ENCODE measurements around the gene ESRRA. TPM values are rescaled to one million over a fixed set of nuclear protein-coding genes. Genes with fewer than 3 reads are reported as not detected.
A peak's percentile ranks its signal among the peaks of the same experiment; 100 is the strongest.

ESRRA gene
- total RNA-seq, 5 donors from 2014 or later (not counting 1 experiment from before 2014, with no cell fraction given): 20.2 to 43.1 (median 39.7) TPM

DNA sequence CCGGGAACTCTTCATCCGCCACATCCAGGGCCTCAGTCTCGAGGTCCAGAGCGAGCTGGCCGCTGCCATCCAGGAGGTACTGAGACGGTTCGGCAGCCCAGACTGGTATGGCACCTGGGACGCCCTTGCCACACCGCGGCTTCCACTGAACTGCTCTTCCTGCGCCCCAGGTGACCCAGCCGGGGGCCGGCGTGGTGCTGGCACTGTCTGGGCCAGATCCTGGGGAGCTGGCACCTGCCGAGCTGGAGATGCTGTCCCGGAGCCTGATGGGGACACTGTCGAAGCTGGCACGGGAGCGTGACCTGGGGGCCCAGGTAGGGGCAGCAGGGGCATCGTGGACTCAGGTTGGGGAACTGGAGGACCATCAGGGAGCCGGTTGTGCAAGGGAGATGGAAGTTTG, 36.1 kb downstream of the ESRRA start:
- Mint-ChIP-seq H3K4me1 (peaks cover 37 to 48% (median 46%) of the 10 kb centered on the region in 3 donors), H3K36me3 (peaks cover 25% of the 10 kb centered on the region), H3K27ac (peak overlapping the region in 1 of 2 donors; percentile 44), H3K9me3 (no peaks in the 10 kb centered on the region), H3K27me3 (no peaks in the 10 kb centered on the region), H3K4me3 (peak overlapping the region; percentile 82 to 92 (median 83))
- H3K9me3 ChIP-seq: no peaks in the 10 kb centered on the region
- ATAC-seq (replicated peaks in 1 of 4) (no peak), DNase-seq (no peak)
- no peak overlapping the region for H3K4me3 ChIP-seq (ENCODE audit: control insufficient read depth in 1 of 2, extremely low read depth in 1 of 2, low read length in 1 of 2)
- CTCF ChIA-PET: interaction anchor here in 1 of 2 donors (1.3 kb wide), 1 partner anchor 24 kb away, joined by 5 read pairs; the partner anchor contains the start of genes PRDX5 and TRMT112
- H3K27me3 ChIP-seq (replicated peaks in 1 of 2; ENCODE audit: control insufficient read depth in 2 of 2, extremely low read depth in 1 of 2, insufficient read depth in 2 of 2, low read length in 1 of 2): no peaks in the 10 kb centered on the region
- POLR2A ChIA-PET: interaction anchor here in 1 of 2 donors (1.9 kb wide), 1 partner anchor 24 kb away, joined by 4 read pairs; the partner anchor contains the start of genes PRDX5 and TRMT112
- WGBS (ENCODE audit: insufficient coverage): 90% methylated on average over 18 of the region's 21 CpGs
- no peak overlapping the region for H3K27ac ChIP-seq (ENCODE audit: low read length)
- H3K4me1 ChIP-seq (ENCODE audit: control insufficient read depth in 1 of 2, extremely low read depth in 1 of 2, insufficient read depth in 2 of 2, low read length in 2 of 2): peaks cover 14 to 58% of the 10 kb centered on the region in 2 experiments
- H3K36me3 ChIP-seq (ENCODE audit: control insufficient read depth in 2 of 2, extremely low read depth in 1 of 2, insufficient read depth in 1 of 2, low read length in 1 of 2): peaks cover 11 to 53% of the 10 kb centered on the region in 2 donors

DNA sequence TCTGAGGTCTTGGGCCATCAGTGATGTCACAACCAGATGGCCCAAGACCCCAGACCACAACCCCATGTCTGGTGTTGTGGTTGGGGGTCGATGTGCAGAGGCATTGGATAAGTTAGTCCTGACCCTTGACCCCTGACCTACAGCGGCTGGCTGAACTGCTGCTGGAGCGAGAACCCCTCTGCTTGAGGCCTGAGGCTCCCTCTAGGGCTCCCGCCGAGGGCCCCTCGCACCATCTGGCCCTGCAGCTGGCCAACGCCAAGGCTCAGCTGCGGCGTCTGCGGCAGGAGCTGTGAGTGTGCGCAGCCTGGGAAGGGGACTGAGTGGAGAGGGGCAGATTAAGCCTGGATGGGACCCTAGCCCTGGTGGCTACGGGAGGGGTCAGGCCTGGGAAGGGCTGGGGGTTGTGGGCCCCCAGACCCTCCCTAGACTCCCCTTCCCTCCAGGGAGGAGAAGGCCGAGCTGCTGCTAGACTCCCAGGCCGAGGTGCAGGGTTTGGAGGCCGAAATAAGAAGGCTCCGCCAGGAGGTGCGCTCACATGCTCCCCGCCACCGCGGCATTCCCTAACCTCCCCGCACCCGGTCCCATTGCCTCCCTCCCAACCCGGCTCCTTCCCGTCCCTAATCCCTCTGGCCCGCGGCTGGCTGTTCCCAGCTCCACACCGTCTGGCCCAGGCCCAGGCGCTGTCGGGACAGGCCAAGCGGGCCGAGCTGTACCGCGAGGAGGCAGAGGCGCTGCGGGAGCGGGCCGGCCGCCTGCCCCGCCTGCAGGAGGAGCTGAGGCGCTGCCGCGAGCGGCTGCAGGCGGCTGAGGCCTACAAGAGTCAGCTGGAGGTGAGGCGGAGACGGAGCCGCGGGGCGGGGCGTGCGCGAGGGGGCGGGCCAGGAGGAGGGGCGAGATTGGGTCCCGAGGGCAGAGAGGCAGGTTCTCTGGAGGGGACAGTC, 36.8 kb downstream of the ESRRA start:
- H3K4me1 Mint-ChIP-seq: peaks cover 37 to 48% (median 44%) of the 10 kb centered on the region in 3 donors
- H3K36me3 ChIP-seq (ENCODE audit: control insufficient read depth in 2 of 2, extremely low read depth in 1 of 2, insufficient read depth in 1 of 2, low read length in 1 of 2): peaks cover 15 to 53% of the 10 kb centered on the region in 2 donors
- peaks cover 25% of the 10 kb centered on the region for H3K36me3 Mint-ChIP-seq
- peaks cover 14 to 58% of the 10 kb centered on the region in 2 experiments for H3K4me1 ChIP-seq (ENCODE audit: control insufficient read depth in 1 of 2, extremely low read depth in 1 of 2, insufficient read depth in 2 of 2, low read length in 2 of 2)
- H3K4me3 Mint-ChIP-seq: peak overlapping the region; percentile 9 to 92 (median 13)
- ChIA-PET CTCF (interaction anchor here in 1 of 2 donors (0.6 to 1.3 kb wide), 5 partner anchors 24 to 138 kb away, joined by 3 to 7 read pairs (median 5); partner anchors contain the start of genes PRDX5 and TRMT112), POLR2A (interaction anchor here (0.6 to 1.9 kb wide), 3 partner anchors 24 to 571 kb away, joined by 3 to 6 read pairs (median 4); partner anchors contain the start of genes PRDX5 (in 2 of the 2) and TRMT112 (in 2 of the 2))
- H3K27ac Mint-ChIP-seq: no peak overlapping the region
- H3K4me3 ChIP-seq (ENCODE audit: control insufficient read depth in 1 of 2, extremely low read depth in 1 of 2, low read length in 1 of 2): peak overlapping the region in 1 of 2 donors; percentile 24
- H3K27me3 Mint-ChIP-seq: no peaks in the 10 kb centered on the region
- ATAC-seq (replicated peaks in 1 of 4): peak; percentile 63 to 66 (median 64)
- H3K9me3 Mint-ChIP-seq: no peaks in the 10 kb centered on the region
- H3K27me3 ChIP-seq (replicated peaks in 1 of 2; ENCODE audit: control insufficient read depth in 2 of 2, extremely low read depth in 1 of 2, insufficient read depth in 2 of 2, low read length in 1 of 2): no peaks in the 10 kb centered on the region
- H3K27ac ChIP-seq (ENCODE audit: low read length): no peak overlapping the region
- peak; percentile 75 to 93 (median 86) for DNase-seq
- no peaks in the 10 kb centered on the region for H3K9me3 ChIP-seq
- WGBS (ENCODE audit: insufficient coverage): 30% methylated on average over 45 of the region's 55 CpGs

DNA sequence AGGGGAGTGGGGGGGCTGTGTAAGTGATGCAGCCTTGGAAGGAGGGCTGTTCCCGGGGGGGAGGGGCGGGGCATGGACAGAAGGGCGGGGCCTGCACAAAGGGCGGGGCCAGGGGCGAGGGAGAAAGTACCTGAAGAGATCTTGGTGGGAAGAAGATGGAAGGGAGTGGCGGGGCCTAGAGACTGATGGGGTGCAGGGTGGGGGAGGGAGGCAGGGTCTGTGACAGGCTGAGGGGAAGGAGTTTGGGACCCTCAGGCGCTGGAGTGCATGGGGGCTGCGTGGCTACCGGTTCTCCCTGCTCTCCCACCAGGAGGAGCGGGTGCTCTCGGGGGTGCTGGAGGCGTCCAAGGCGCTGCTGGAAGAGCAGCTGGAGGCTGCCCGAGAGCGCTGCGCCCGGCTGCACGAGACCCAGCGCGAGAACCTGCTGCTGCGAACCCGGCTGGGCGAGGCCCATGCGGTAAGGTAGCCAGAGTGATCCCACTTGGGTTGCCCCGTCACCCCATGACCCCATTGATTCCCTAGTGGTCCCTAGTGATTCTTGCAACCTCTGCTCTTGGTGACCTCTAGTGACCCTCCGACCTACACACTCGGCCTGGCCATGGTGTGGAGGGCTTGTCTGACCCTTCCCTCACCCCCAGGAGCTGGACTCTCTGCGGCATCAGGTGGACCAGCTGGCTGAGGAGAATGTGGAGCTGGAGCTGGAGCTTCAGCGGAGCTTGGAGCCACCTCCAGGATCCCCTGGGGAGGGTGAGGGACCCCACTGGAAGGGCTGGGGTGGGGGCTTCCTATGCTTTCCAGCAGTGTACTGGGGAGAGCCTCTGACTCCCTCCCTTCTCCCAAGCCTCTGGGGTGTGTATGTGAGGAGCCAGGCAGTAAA, 37.8 kb downstream of the ESRRA start:
- ATAC-seq (replicated peaks in 1 of 4): no peak
- Mint-ChIP-seq H3K27me3 (no peaks in the 10 kb centered on the region), H3K9me3 (no peaks in the 10 kb centered on the region), H3K36me3 (peaks cover 20% of the 10 kb centered on the region), H3K4me3 (peak overlapping the region in 1 of 3 donors; percentile 92), H3K4me1 (peaks cover 37 to 40% (median 39%) of the 10 kb centered on the region in 3 donors), H3K27ac (no peak overlapping the region)
- DNase-seq: peak in 1 of 35 experiments; percentile 26
- H3K9me3 ChIP-seq: no peaks in the 10 kb centered on the region
- peaks cover 14 to 58% of the 10 kb centered on the region in 2 experiments for H3K4me1 ChIP-seq (ENCODE audit: control insufficient read depth in 1 of 2, extremely low read depth in 1 of 2, insufficient read depth in 2 of 2, low read length in 2 of 2)
- H3K27me3 ChIP-seq (replicated peaks in 1 of 2; ENCODE audit: control insufficient read depth in 2 of 2, extremely low read depth in 1 of 2, insufficient read depth in 2 of 2, low read length in 1 of 2): no peaks in the 10 kb centered on the region
- no peak overlapping the region for H3K4me3 ChIP-seq (ENCODE audit: control insufficient read depth in 1 of 2, extremely low read depth in 1 of 2, low read length in 1 of 2)
- H3K36me3 ChIP-seq (ENCODE audit: control insufficient read depth in 2 of 2, extremely low read depth in 1 of 2, insufficient read depth in 1 of 2, low read length in 1 of 2): peaks cover 19 to 52% of the 10 kb centered on the region in 2 donors
- 86% methylated on average over 21 of the region's 29 CpGs for WGBS (ENCODE audit: insufficient coverage)
- no peak overlapping the region for H3K27ac ChIP-seq (ENCODE audit: low read length)
- ChIA-PET POLR2A (interaction anchor here (0.6 to 1.2 kb wide), 2 partner anchors 26 to 570 kb away, joined by 3 to 6 read pairs; partner anchors contain the start of genes PRDX5 (in 1 of the 2) and TRMT112 (in 1 of the 2)), CTCF (interaction anchor here (0.6 to 1.1 kb wide), 4 partner anchors 12 to 139 kb away, joined by 4 to 6 read pairs (median 4); partner anchors contain the start of genes PRDX5 (in 1 of the 2) and TRMT112 (in 1 of the 2))

DNA sequence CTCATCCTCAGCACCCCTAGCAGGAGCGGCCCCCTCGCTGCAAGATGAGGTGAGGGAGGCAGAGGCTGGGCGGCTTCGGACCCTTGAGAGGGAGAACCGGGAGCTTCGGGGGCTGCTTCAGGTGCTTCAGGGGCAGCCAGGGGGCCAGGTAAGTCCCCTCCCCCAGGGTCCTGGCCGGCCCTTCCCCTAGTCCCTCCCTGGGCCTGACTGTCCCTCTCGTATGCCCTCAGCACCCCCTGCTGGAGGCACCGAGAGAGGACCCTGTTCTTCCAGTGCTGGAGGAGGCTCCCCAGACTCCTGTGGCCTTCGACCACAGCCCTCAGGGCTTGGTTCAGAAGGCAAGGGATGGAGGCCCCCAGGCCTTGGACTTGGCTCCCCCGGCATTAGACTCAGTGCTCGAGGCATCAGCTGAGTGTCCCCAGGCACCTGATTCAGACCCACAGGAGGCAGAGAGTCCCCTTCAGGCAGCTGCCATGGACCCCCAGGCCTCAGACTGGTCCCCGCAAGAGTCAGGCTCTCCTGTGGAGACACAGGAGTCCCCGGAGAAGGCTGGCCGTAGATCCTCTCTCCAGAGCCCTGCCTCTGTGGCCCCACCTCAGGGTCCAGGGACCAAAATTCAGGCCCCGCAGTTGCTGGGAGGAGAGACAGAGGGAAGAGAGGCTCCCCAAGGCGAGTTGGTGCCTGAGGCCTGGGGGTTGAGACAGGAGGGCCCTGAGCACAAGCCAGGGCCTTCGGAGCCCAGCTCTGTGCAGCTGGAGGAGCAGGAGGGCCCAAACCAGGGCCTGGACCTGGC, 38.6 kb downstream of the ESRRA start:
- Histone ChIP-seq H3K27me3 (replicated peaks in 1 of 2; ENCODE audit: control insufficient read depth in 2 of 2, extremely low read depth in 1 of 2, insufficient read depth in 2 of 2, low read length in 1 of 2) (no peaks in the 10 kb centered on the region), H3K36me3 (ENCODE audit: control insufficient read depth in 2 of 2, extremely low read depth in 1 of 2, insufficient read depth in 1 of 2, low read length in 1 of 2) (peaks cover 19 to 47% of the 10 kb centered on the region in 2 donors), H3K27ac (ENCODE audit: low read length) (no peak overlapping the region), H3K4me1 (ENCODE audit: control insufficient read depth in 1 of 2, extremely low read depth in 1 of 2, insufficient read depth in 2 of 2, low read length in 2 of 2) (peaks cover 14 to 50% of the 10 kb centered on the region in 2 experiments), H3K9me3 (no peaks in the 10 kb centered on the region), H3K4me3 (ENCODE audit: control insufficient read depth in 1 of 2, extremely low read depth in 1 of 2, low read length in 1 of 2) (no peak overlapping the region)
- peaks cover 19% of the 10 kb centered on the region for H3K36me3 Mint-ChIP-seq
- POLR2A ChIA-PET: no interaction called here
- H3K4me1 Mint-ChIP-seq: peaks cover 35 to 37% (median 36%) of the 10 kb centered on the region in 3 donors
- DNase-seq (no peak), ATAC-seq (replicated peaks in 1 of 4) (no peak)
- H3K9me3 Mint-ChIP-seq: no peaks in the 10 kb centered on the region
- H3K4me3 Mint-ChIP-seq: no peak overlapping the region
- H3K27me3 Mint-ChIP-seq: no peaks in the 10 kb centered on the region
- CTCF ChIA-PET: interaction anchor here in 1 of 2 donors (1.0 kb wide), 1 partner anchor 13 kb away, joined by 4 read pairs; no protein-coding TSS in a partner anchor
- 94% methylated on average over 16 of the region's 18 CpGs for WGBS (ENCODE audit: insufficient coverage)
- H3K27ac Mint-ChIP-seq: no peak overlapping the region

GRCh38 chr11:64344787-64345186, 39.5 kb downstream of the ESRRA start:
- Mint-ChIP-seq H3K4me3 (no peak overlapping the region), H3K9me3 (no peaks in the 10 kb centered on the region), H3K4me1 (peaks cover 27 to 28% (median 27%) of the 10 kb centered on the region in 3 donors), H3K27me3 (no peaks in the 10 kb centered on the region), H3K27ac (no peak overlapping the region), H3K36me3 (peaks cover 15% of the 10 kb centered on the region)
- ChIA-PET CTCF (no interaction called here), POLR2A (no interaction called here)
- Histone ChIP-seq H3K9me3 (no peaks in the 10 kb centered on the region), H3K4me3 (ENCODE audit: control insufficient read depth in 1 of 2, extremely low read depth in 1 of 2, low read length in 1 of 2) (no peak overlapping the region), H3K27me3 (replicated peaks in 1 of 2; ENCODE audit: control insufficient read depth in 2 of 2, extremely low read depth in 1 of 2, insufficient read depth in 2 of 2, low read length in 1 of 2) (no peaks in the 10 kb centered on the region), H3K4me1 (ENCODE audit: control insufficient read depth in 1 of 2, extremely low read depth in 1 of 2, insufficient read depth in 2 of 2, low read length in 2 of 2) (peaks cover 7 to 42% of the 10 kb centered on the region in 2 experiments), H3K36me3 (ENCODE audit: control insufficient read depth in 2 of 2, extremely low read depth in 1 of 2, insufficient read depth in 1 of 2, low read length in 1 of 2) (peaks cover 20 to 50% of the 10 kb centered on the region in 2 donors), H3K27ac (ENCODE audit: low read length) (no peak overlapping the region)
- DNase-seq (no peak), ATAC-seq (replicated peaks in 1 of 4) (no peak)
- 98% methylated on average over 16 of the region's 28 CpGs for WGBS (ENCODE audit: insufficient coverage)

Measured in T-cell (primary cell).